ENCODE results near the gene DPYSL4.

The DPYSL4 gene

GRCh38 chr10:132178672-132179545 is 7.8 kb upstream of the DPYSL4 start:
- Histone ChIP-seq H3K9me3 (ENCODE audit: control insufficient read depth, low read length) (no peaks in the 10 kb centered on the region), H3K27me3 (ENCODE audit: control insufficient read depth, insufficient read depth, low read length) (peaks cover 13% of the 10 kb centered on the region), H3K4me3 (ENCODE audit: low read length) (no peak overlapping the region), H3K9ac (ENCODE audit: low read length) (no peak overlapping the region), H3K4me1 (ENCODE audit: control insufficient read depth, insufficient read depth, low read length) (no peaks in the 10 kb centered on the region), H3K36me3 (ENCODE audit: control insufficient read depth, insufficient read depth, low read length) (no peaks in the 10 kb centered on the region)

GRCh38 chr10:132179551-132180392 is 7.0 kb upstream of the DPYSL4 start:
- Histone ChIP-seq H3K9me3 (ENCODE audit: control insufficient read depth, low read length) (no peaks in the 10 kb centered on the region), H3K9ac (ENCODE audit: low read length) (no peak overlapping the region), H3K27me3 (ENCODE audit: control insufficient read depth, insufficient read depth, low read length) (peaks cover 14% of the 10 kb centered on the region), H3K4me1 (ENCODE audit: control insufficient read depth, insufficient read depth, low read length) (no peaks in the 10 kb centered on the region), H3K4me3 (ENCODE audit: low read length) (no peak overlapping the region), H3K36me3 (ENCODE audit: control insufficient read depth, insufficient read depth, low read length) (no peaks in the 10 kb centered on the region)

- H3K9ac ChIP-seq (ENCODE audit: low read length) = no peak overlapping the region
- no peaks in the 10 kb centered on the region for H3K9me3 ChIP-seq (ENCODE audit: control insufficient read depth, low read length)
- peaks cover 6% of the 10 kb centered on the region for H3K4me1 ChIP-seq (ENCODE audit: control insufficient read depth, insufficient read depth, low read length)
- H3K27me3 ChIP-seq (ENCODE audit: control insufficient read depth, insufficient read depth, low read length) = peaks cover 23% of the 10 kb centered on the region
- H3K36me3 ChIP-seq (ENCODE audit: control insufficient read depth, insufficient read depth, low read length) = no peaks in the 10 kb centered on the region
- H3K4me3 ChIP-seq (ENCODE audit: low read length) = no peak overlapping the region
Observed at GRCh38 chr10:132180736-132181135, 6.0 kb upstream of the DPYSL4 start.

- Histone ChIP-seq H3K4me1 (ENCODE audit: control insufficient read depth, insufficient read depth, low read length) (peaks cover 13% of the 10 kb centered on the region), H3K27me3 (ENCODE audit: control insufficient read depth, insufficient read depth, low read length) (peaks cover 28% of the 10 kb centered on the region), H3K9ac (ENCODE audit: low read length) (no peak overlapping the region), H3K4me3 (ENCODE audit: low read length) (no peak overlapping the region), H3K36me3 (ENCODE audit: control insufficient read depth, insufficient read depth, low read length) (no peaks in the 10 kb centered on the region), H3K9me3 (ENCODE audit: control insufficient read depth, low read length) (no peaks in the 10 kb centered on the region)
Observed at GRCh38 chr10:132181691-132182425, 4.9 kb upstream of the DPYSL4 start.

- peaks cover 14% of the 10 kb centered on the region for H3K4me1 ChIP-seq (ENCODE audit: control insufficient read depth, insufficient read depth, low read length)
- H3K36me3 ChIP-seq (ENCODE audit: control insufficient read depth, insufficient read depth, low read length) = no peaks in the 10 kb centered on the region
- H3K27me3 ChIP-seq (ENCODE audit: control insufficient read depth, insufficient read depth, low read length) = peaks cover 28% of the 10 kb centered on the region
- H3K4me3 ChIP-seq (ENCODE audit: low read length) = no peak overlapping the region
- H3K9ac ChIP-seq (ENCODE audit: low read length) = no peak overlapping the region
- H3K9me3 ChIP-seq (ENCODE audit: control insufficient read depth, low read length) = no peaks in the 10 kb centered on the region
Observed at GRCh38 chr10:132182591-132182990, 4.2 kb upstream of the DPYSL4 start.

- no peaks in the 10 kb centered on the region for H3K36me3 ChIP-seq (ENCODE audit: control insufficient read depth, insufficient read depth, low read length)
- peaks cover 30% of the 10 kb centered on the region for H3K27me3 ChIP-seq (ENCODE audit: control insufficient read depth, insufficient read depth, low read length)
- H3K4me1 ChIP-seq (ENCODE audit: control insufficient read depth, insufficient read depth, low read length) = peaks cover 19% of the 10 kb centered on the region
- no peaks in the 10 kb centered on the region for H3K9me3 ChIP-seq (ENCODE audit: control insufficient read depth, low read length)
- no peak overlapping the region for H3K4me3 ChIP-seq (ENCODE audit: low read length)
- no peak overlapping the region for H3K9ac ChIP-seq (ENCODE audit: low read length)
Observed at GRCh38 chr10:132183046-132183445, 3.7 kb upstream of the DPYSL4 start.

- H3K27me3 ChIP-seq (ENCODE audit: control insufficient read depth, insufficient read depth, low read length) = peaks cover 50% of the 10 kb centered on the region
Observed at GRCh38 chr10:132184816-132185593, 1.7 kb upstream of the DPYSL4 start.

GRCh38 chr10:132185601-132186487 is 904 bp upstream of the DPYSL4 start:
- H3K36me3 ChIP-seq (ENCODE audit: control insufficient read depth, insufficient read depth, low read length) = no peaks in the 10 kb centered on the region
- H3K4me1 ChIP-seq (ENCODE audit: control insufficient read depth, insufficient read depth, low read length) = peaks cover 19% of the 10 kb centered on the region
- H3K4me3 ChIP-seq (ENCODE audit: low read length) = no peak overlapping the region
- peaks cover 50% of the 10 kb centered on the region for H3K27me3 ChIP-seq (ENCODE audit: control insufficient read depth, insufficient read depth, low read length)
- no peak overlapping the region for H3K9ac ChIP-seq (ENCODE audit: low read length)
- H3K9me3 ChIP-seq (ENCODE audit: control insufficient read depth, low read length) = no peaks in the 10 kb centered on the region

More at GRCh38 chr10:132184816-132185593, 1.7 kb upstream of the DPYSL4 start:
- H3K9ac ChIP-seq (ENCODE audit: low read length) = no peak overlapping the region
- H3K4me1 ChIP-seq (ENCODE audit: control insufficient read depth, insufficient read depth, low read length) = peaks cover 19% of the 10 kb centered on the region
- no peak overlapping the region for H3K4me3 ChIP-seq (ENCODE audit: low read length)
- H3K36me3 ChIP-seq (ENCODE audit: control insufficient read depth, insufficient read depth, low read length) = no peaks in the 10 kb centered on the region
- H3K9me3 ChIP-seq (ENCODE audit: control insufficient read depth, low read length) = no peaks in the 10 kb centered on the region

GRCh38 chr10:132187430-132188138 is 836 bp downstream of the DPYSL4 start:
- H3K4me3 ChIP-seq (ENCODE audit: low read length) = no peak overlapping the region
- H3K9me3 ChIP-seq (ENCODE audit: control insufficient read depth, low read length) = no peaks in the 10 kb centered on the region
- H3K9ac ChIP-seq (ENCODE audit: low read length) = no peak overlapping the region
- H3K4me1 ChIP-seq (ENCODE audit: control insufficient read depth, insufficient read depth, low read length) = peaks cover 19% of the 10 kb centered on the region
- H3K36me3 ChIP-seq (ENCODE audit: control insufficient read depth, insufficient read depth, low read length) = no peaks in the 10 kb centered on the region
- H3K27me3 ChIP-seq (ENCODE audit: control insufficient read depth, insufficient read depth, low read length) = peaks cover 50% of the 10 kb centered on the region

- Histone ChIP-seq H3K9ac (ENCODE audit: low read length) (no peak overlapping the region), H3K4me1 (ENCODE audit: control insufficient read depth, insufficient read depth, low read length) (peaks cover 19% of the 10 kb centered on the region), H3K27me3 (ENCODE audit: control insufficient read depth, insufficient read depth, low read length) (peaks cover 50% of the 10 kb centered on the region), H3K36me3 (ENCODE audit: control insufficient read depth, insufficient read depth, low read length) (no peaks in the 10 kb centered on the region), H3K4me3 (ENCODE audit: low read length) (no peak overlapping the region), H3K9me3 (ENCODE audit: control insufficient read depth, low read length) (no peaks in the 10 kb centered on the region)
Observed at GRCh38 chr10:132188331-132188730, 1.6 kb downstream of the DPYSL4 start.
